CD14-positive monocyte (primary cell): ENCODE measurements around the gene PKNOX2. TPM values are rescaled to one million over a fixed set of nuclear protein-coding genes. Genes with fewer than 3 reads are reported as not detected.
A peak's percentile ranks its signal among the peaks of the same experiment; 100 is the strongest.

Source experiments
- DNase-seq, 3 donors: peaks; one replicate each; pipeline ENCODE4 v3.0.0-alpha.2; 2011 to 2022
- H2AFZ ChIP-seq: 2 replicates; pipeline ENCODE4 v1.6.0; 2012; ENCODE audit warnings: mild to moderate bottlenecking, low read depth, low read length, inconsistent platforms; ENCODE audit not compliant: insufficient read depth, poor library complexity, severe bottlenecking
- H3K27ac ChIP-seq, 2 donors: 1 replicate in 1 of 2; 2 replicates in 1 of 2; pipeline ENCODE4 v1.5.1; 2012 to 2013; ENCODE audit warnings: low read length in 2 of 2, control low read depth in 1 of 2, inconsistent platforms in 1 of 2, low read depth in 1 of 2, mild to moderate bottlenecking in 1 of 2
- H3K27me3 ChIP-seq, 2 donors: one replicate each; pipeline versions ENCODE4 v1.6.0 to v1.6.1; 2011 to 2013; ENCODE audit warnings: low read length in 2 of 2; ENCODE audit not compliant: control insufficient read depth in 2 of 2, insufficient read depth in 2 of 2
- H3K36me3 ChIP-seq, 2 donors: replicated peaks in 1 of 2; 1 replicate in 1 of 2; 2 replicates in 1 of 2; pipeline versions ENCODE4 v1.5.1 to v1.6.1; 2012 to 2013; ENCODE audit warnings: low read length in 2 of 2, control low read depth in 1 of 2, inconsistent platforms in 1 of 2, mild to moderate bottlenecking in 1 of 2; ENCODE audit not compliant: insufficient read depth in 2 of 2, control insufficient read depth in 1 of 2
- H3K4me1 ChIP-seq, 2 donors: 1 replicate in 1 of 2; 2 replicates in 1 of 2; pipeline versions ENCODE4 v1.5.1 to v1.6.1; 2012 to 2013; ENCODE audit warnings: low read length in 2 of 2, control low read depth in 1 of 2, inconsistent platforms in 1 of 2, mild to moderate bottlenecking in 1 of 2, moderate library complexity in 1 of 2; ENCODE audit not compliant: insufficient read depth in 2 of 2, control insufficient read depth in 1 of 2
- H3K4me2 ChIP-seq: replicated peaks from 2 replicates; pipeline ENCODE3; 2012; ENCODE audit warnings: low read length, moderate library complexity, mild to moderate bottlenecking; ENCODE audit not compliant: poor library complexity, severe bottlenecking; ENCODE audit errors: extremely low read depth
- H3K4me3 ChIP-seq, 3 experiments: fragments of 200-600 bp in 1 of 3; sonication (generic) in 1 of 3; replicated peaks in 1 of 3; 1 replicate in 2 of 3; 2 replicates in 1 of 3; pipeline ENCODE4 v1.5.1; 2011 to 2013; ENCODE audit warnings: low read length in 3 of 3, mild to moderate bottlenecking in 3 of 3, control low read depth in 2 of 3, low read depth in 2 of 3, inconsistent platforms in 1 of 3, moderate library complexity in 1 of 3
- H3K79me2 ChIP-seq: 2 replicates; pipeline ENCODE4 v1.6.0; 2012; ENCODE audit warnings: mild to moderate bottlenecking, control low read depth, inconsistent platforms, low read length, moderate library complexity; ENCODE audit not compliant: insufficient read depth
- H3K9ac ChIP-seq: 2 replicates; pipeline ENCODE4 v1.6.0; 2017; ENCODE audit warnings: low read length, mild to moderate bottlenecking; ENCODE audit not compliant: insufficient read depth, poor library complexity, severe bottlenecking
- H3K9me3 ChIP-seq, 2 donors: replicated peaks in 1 of 2; 1 replicate in 1 of 2; 2 replicates in 1 of 2; pipeline versions ENCODE4 v1.5.1 to v1.6.1; 2012 to 2013; ENCODE audit warnings: low read length in 2 of 2, control low read depth in 1 of 2; ENCODE audit not compliant: control insufficient read depth in 1 of 2, insufficient read depth in 1 of 2
- H4K20me1 ChIP-seq: 2 replicates; pipeline ENCODE4 v1.6.0; 2012; ENCODE audit warnings: mild to moderate bottlenecking, low read length, control low read depth, moderate library complexity; ENCODE audit not compliant: insufficient read depth
- H3K27ac Mint-ChIP-seq, 7 donors: one replicate each; pipeline ENCODE4 v1.8.0; 2020; ENCODE audit warnings: mild to moderate bottlenecking in 7 of 7, mixed read lengths in 7 of 7, moderate library complexity in 6 of 7, inconsistent platforms in 2 of 7
- H3K27me3 Mint-ChIP-seq, 3 donors: one replicate each; pipeline ENCODE4 v1.8.0; 2021 to 2022; ENCODE audit warnings: low read depth in 3 of 3, mild to moderate bottlenecking in 3 of 3, mixed read lengths in 3 of 3, moderate library complexity in 3 of 3, inconsistent platforms in 1 of 3
- H3K36me3 Mint-ChIP-seq, 2 donors: one replicate each; pipeline ENCODE4 v1.8.0; 2020; ENCODE audit warnings: mixed read lengths in 2 of 2, inconsistent platforms in 1 of 2, mild to moderate bottlenecking in 1 of 2
- H3K4me1 Mint-ChIP-seq: one replicate; pipeline ENCODE4 v1.8.0; 2020; ENCODE audit warnings: mild to moderate bottlenecking, mixed read lengths
- H3K4me3 Mint-ChIP-seq, 2 donors: one replicate each; pipeline ENCODE4 v1.8.0; 2020; ENCODE audit warnings: mild to moderate bottlenecking in 2 of 2, mixed read lengths in 2 of 2, moderate library complexity in 1 of 2
- H3K9me3 Mint-ChIP-seq, 7 donors: one replicate each; pipeline ENCODE4 v1.8.0; 2020 to 2022; ENCODE audit warnings: mixed read lengths in 7 of 7, mild to moderate bottlenecking in 6 of 7, moderate library complexity in 6 of 7, inconsistent platforms in 2 of 7
- WGBS: methylation state at CpG from one replicate; pipeline ENCODE4 v1.1.5; 2013; ENCODE audit warnings: missing lambda C conversion rate; ENCODE audit not compliant: insufficient coverage; 5-methylcytosine and 5-hydroxymethylcytosine counted together
- intact Hi-C, 2 donors: fragments of 100-400 bp; cut with micrococcal nuclease; formaldehyde crosslinking; loops; one replicate each; pipeline versions ENCODE4 v1.15.0 to v1.15.1; 2023
- polyA plus RNA-seq, 3 donors: library from polyadenylated mRNA; depleted of rRNA in 1 of 3; unstranded in 2 of 3; stranded (reverse) in 1 of 3; fragments of 300-500 nt in 2 of 3; fragments of >200 nt in 1 of 3; fragmentation: Illumina TruSeq in 2 of 3; gene quantifications; 1 replicate in 2 of 3; 2 replicates in 1 of 3; pipeline ENCODE4 v1.2.3, GENCODE V29; 2012 to 2021
- TF ChIP-seq, protein P1 (sequence below): fragments of 200-600 bp; IDR thresholded peaks from one replicate; pipeline ENCODE4 v1.8.0; 2022; ENCODE audit warnings: antibody characterized with exemption, mild to moderate bottlenecking

Gene PKNOX2
- polyA plus RNA-seq, 3 donors: not detected

DNA sequence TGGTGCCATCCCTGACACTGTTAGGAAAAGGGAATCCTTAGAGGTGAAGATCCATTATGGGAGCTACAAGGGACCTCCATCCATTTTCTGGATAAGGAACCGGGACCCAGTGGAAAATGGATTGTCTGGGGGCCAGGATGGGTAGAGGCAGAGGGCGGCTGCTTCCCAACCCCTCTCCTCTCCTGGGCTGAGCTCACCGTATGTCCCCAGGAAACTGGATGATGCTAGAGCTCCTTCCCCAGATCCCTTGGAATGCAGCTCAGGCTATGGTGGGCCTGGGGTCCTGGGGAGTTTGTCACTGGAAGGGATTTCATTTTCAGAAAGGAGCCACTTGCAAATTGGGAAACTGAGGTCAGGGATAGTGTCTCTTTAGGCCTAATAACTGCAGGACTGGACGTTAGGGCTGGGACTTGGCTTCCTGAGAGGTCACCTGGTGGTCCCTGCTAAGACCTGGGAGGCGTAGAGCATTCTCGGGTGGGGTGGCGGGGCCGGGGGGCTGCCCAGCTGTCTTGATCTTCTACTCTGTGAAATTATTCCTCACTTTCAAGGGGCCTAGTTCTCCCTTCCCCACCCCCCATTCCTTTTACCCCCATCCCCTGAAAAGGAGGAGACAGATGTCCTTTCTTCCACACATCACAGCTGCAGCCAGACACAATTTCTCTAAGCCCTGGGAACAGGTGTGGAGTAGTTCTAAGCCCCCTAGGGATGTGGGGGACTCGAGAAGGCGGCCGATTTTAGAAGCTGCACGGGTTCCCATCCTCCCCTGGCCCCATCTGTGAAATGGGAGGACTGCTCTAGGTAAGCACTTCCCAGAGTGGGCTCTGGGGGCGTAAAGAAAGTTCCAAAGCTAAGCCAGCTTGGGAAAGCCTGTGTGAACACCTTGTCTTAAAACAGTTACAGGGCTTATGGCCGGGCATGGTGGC is 99.8 kb downstream of the PKNOX2 start:
- H3K27ac ChIP-seq: no peak overlapping the region
- peak overlapping the region in 1 of 2 donors; percentile 52 for H3K4me3 Mint-ChIP-seq

DNA sequence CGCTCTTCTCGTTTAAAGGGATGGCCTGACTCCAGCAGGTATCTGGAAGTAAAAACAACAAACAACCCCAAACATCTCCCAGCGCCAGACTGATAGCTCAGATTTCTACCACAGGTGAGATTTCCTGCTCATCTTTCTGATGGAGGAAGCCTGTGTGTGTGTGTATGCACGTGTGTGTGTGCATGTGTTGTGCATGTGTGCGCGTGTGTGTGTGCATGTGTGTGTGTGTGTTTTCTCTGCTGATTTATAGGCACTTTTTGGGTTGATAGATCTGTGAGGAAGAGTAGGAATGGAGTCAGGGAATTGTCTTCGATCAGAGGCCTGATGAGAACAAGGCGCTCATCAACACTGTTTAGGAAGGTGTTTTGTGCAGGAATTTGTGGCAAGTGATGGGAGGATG is 103.0 kb downstream of the PKNOX2 start:
- no peak overlapping the region for H3K27ac Mint-ChIP-seq

More for the DNA sequence above, 99.8 kb downstream of the PKNOX2 start:
- Histone ChIP-seq H3K36me3 (no peaks in the 10 kb centered on the region), H3K9me3 (no peaks in the 10 kb centered on the region), H3K4me1 (no peaks in the 10 kb centered on the region), H2AFZ (no peak overlapping the region), H3K27me3 (peaks cover 7 to 27% of the 10 kb centered on the region in 2 donors), H4K20me1 (no peaks in the 10 kb centered on the region), H3K4me2 (no peak overlapping the region), H3K4me3 (no peak overlapping the region), H3K9ac (no peak overlapping the region), H3K79me2 (no peaks in the 10 kb centered on the region)
- H3K4me1 Mint-ChIP-seq: no peaks in the 10 kb centered on the region
- H3K9me3 Mint-ChIP-seq: peaks cover 0 to 1% (median 0%) of the 10 kb centered on the region in 7 donors
- H3K36me3 Mint-ChIP-seq: no peaks in the 10 kb centered on the region
- no peak for DNase-seq
- TF ChIP-seq, protein P1, sequence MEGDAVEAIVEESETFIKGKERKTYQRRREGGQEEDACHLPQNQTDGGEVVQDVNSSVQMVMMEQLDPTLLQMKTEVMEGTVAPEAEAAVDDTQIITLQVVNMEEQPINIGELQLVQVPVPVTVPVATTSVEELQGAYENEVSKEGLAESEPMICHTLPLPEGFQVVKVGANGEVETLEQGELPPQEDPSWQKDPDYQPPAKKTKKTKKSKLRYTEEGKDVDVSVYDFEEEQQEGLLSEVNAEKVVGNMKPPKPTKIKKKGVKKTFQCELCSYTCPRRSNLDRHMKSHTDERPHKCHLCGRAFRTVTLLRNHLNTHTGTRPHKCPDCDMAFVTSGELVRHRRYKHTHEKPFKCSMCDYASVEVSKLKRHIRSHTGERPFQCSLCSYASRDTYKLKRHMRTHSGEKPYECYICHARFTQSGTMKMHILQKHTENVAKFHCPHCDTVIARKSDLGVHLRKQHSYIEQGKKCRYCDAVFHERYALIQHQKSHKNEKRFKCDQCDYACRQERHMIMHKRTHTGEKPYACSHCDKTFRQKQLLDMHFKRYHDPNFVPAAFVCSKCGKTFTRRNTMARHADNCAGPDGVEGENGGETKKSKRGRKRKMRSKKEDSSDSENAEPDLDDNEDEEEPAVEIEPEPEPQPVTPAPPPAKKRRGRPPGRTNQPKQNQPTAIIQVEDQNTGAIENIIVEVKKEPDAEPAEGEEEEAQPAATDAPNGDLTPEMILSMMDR: no peak
- intact Hi-C loops: no loop called here
- no peak overlapping the region for H3K27ac Mint-ChIP-seq
- 83% methylated on average over 10 of the region's 14 CpGs for WGBS
- peaks cover 34 to 43% (median 41%) of the 10 kb centered on the region in 3 donors for H3K27me3 Mint-ChIP-seq

More for the DNA sequence above, 103.0 kb downstream of the PKNOX2 start:
- Histone ChIP-seq H3K4me3 (no peak overlapping the region), H2AFZ (no peak overlapping the region), H3K27me3 (peaks cover 7 to 17% of the 10 kb centered on the region in 2 donors), H3K27ac (no peak overlapping the region), H3K36me3 (no peaks in the 10 kb centered on the region), H3K4me1 (no peaks in the 10 kb centered on the region), H3K79me2 (no peaks in the 10 kb centered on the region), H3K9me3 (no peaks in the 10 kb centered on the region), H3K4me2 (no peak overlapping the region), H3K9ac (no peak overlapping the region), H4K20me1 (no peaks in the 10 kb centered on the region)
- H3K9me3 Mint-ChIP-seq: peaks cover 0 to 1% (median 0%) of the 10 kb centered on the region in 7 donors
- TF ChIP-seq, protein P1: no peak
- H3K4me1 Mint-ChIP-seq: no peaks in the 10 kb centered on the region
- 89% methylated on average over 5 of the region's 8 CpGs for WGBS
- H3K4me3 Mint-ChIP-seq: no peak overlapping the region
- H3K36me3 Mint-ChIP-seq: no peaks in the 10 kb centered on the region
- intact Hi-C loops: no loop called here
- DNase-seq: no peak
- peaks cover 25 to 33% (median 30%) of the 10 kb centered on the region in 3 donors for H3K27me3 Mint-ChIP-seq
